ENCODE results near the gene CLIC4.

Gene CLIC4

DNA sequence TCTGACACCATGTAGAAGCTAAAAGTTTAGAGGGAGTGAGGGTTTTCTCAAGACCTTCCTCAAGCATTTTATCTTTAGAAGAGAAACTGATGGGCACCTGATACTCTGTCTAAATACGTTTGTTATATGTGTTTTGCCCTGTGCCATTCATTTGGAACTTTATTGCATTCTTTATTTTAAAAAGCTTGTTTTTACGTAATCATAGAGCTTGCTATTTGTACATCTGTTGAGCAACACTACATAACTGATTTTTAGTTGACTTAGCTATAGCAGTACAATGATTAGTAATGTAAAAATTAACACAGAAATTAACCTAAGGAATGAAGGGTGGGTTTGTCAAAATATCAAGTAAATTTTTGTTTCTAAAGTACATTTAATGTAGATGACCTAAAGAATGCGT lies 96.3 kb downstream of the CLIC4 start:
- H3K36me3 ChIP-seq, result peaks cover 10% of the 10 kb centered on the region

GRCh38 chr1:24846671-24847070 lies 101.4 kb downstream of the CLIC4 start:
- Histone ChIP-seq H3K27ac (no peak overlapping the region), H3K9me3 (no peaks in the 10 kb centered on the region), H3K4me1 (ENCODE audit: control insufficient read depth in 1 of 2, insufficient read depth in 1 of 2, low read depth in 1 of 2, low read length in 1 of 2) (peaks cover 17 to 19% of the 10 kb centered on the region in 2 experiments), H3K36me3 (no peaks in the 10 kb centered on the region), H3K4me3 (ENCODE audit: low read depth in 1 of 2, low read length in 1 of 2) (no peak overlapping the region), H3K27me3 (peaks cover 15% of the 10 kb centered on the region)
- TF ChIP-seq, protein P1, sequence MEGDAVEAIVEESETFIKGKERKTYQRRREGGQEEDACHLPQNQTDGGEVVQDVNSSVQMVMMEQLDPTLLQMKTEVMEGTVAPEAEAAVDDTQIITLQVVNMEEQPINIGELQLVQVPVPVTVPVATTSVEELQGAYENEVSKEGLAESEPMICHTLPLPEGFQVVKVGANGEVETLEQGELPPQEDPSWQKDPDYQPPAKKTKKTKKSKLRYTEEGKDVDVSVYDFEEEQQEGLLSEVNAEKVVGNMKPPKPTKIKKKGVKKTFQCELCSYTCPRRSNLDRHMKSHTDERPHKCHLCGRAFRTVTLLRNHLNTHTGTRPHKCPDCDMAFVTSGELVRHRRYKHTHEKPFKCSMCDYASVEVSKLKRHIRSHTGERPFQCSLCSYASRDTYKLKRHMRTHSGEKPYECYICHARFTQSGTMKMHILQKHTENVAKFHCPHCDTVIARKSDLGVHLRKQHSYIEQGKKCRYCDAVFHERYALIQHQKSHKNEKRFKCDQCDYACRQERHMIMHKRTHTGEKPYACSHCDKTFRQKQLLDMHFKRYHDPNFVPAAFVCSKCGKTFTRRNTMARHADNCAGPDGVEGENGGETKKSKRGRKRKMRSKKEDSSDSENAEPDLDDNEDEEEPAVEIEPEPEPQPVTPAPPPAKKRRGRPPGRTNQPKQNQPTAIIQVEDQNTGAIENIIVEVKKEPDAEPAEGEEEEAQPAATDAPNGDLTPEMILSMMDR (IDR thresholded peaks at IDR 0.05), result no peak

More for the DNA sequence above, 96.3 kb downstream of the CLIC4 start:
- no peak overlapping the region for H3K4me3 ChIP-seq (ENCODE audit: low read depth in 1 of 2, low read length in 1 of 2)
- TF ChIP-seq, protein P1 (IDR thresholded peaks at IDR 0.05), result no peak
- H3K27ac ChIP-seq, result no peak overlapping the region
- H3K4me1 ChIP-seq (ENCODE audit: control insufficient read depth in 1 of 2, insufficient read depth in 1 of 2, low read depth in 1 of 2, low read length in 1 of 2), result no peaks in the 10 kb centered on the region
- no peaks in the 10 kb centered on the region for H3K27me3 ChIP-seq
- H3K9me3 ChIP-seq, result no peaks in the 10 kb centered on the region

GRCh38 chr1:24847995-24848881 lies 103.0 kb downstream of the CLIC4 start:
- peaks cover 17 to 19% of the 10 kb centered on the region in 2 experiments for H3K4me1 ChIP-seq (ENCODE audit: control insufficient read depth in 1 of 2, insufficient read depth in 1 of 2, low read depth in 1 of 2, low read length in 1 of 2)
- H3K4me3 ChIP-seq (ENCODE audit: low read depth in 1 of 2, low read length in 1 of 2), result peak overlapping the region; percentile 61 to 63
- TF ChIP-seq, protein P1 (IDR thresholded peaks at IDR 0.05), result peak; percentile 88
- H3K36me3 ChIP-seq, result no peaks in the 10 kb centered on the region
- no peaks in the 10 kb centered on the region for H3K9me3 ChIP-seq
- H3K27me3 ChIP-seq, result peaks cover 15% of the 10 kb centered on the region
- peak overlapping the region; percentile 86 for H3K27ac ChIP-seq

- TF ChIP-seq, protein P1 (IDR thresholded peaks at IDR 0.05), result no peak
- H3K9me3 ChIP-seq, result no peaks in the 10 kb centered on the region
- H3K27ac ChIP-seq, result no peak overlapping the region
- no peaks in the 10 kb centered on the region for H3K36me3 ChIP-seq
- H3K4me1 ChIP-seq (ENCODE audit: control insufficient read depth in 1 of 2, insufficient read depth in 1 of 2, low read depth in 1 of 2, low read length in 1 of 2), result peaks cover 17 to 19% of the 10 kb centered on the region in 2 experiments
- no peak overlapping the region for H3K4me3 ChIP-seq (ENCODE audit: low read depth in 1 of 2, low read length in 1 of 2)
- H3K27me3 ChIP-seq, result peaks cover 15% of the 10 kb centered on the region
These were observed 104.5 kb downstream of the CLIC4 start for GRCh38 chr1:24849672-24850295.

DNA sequence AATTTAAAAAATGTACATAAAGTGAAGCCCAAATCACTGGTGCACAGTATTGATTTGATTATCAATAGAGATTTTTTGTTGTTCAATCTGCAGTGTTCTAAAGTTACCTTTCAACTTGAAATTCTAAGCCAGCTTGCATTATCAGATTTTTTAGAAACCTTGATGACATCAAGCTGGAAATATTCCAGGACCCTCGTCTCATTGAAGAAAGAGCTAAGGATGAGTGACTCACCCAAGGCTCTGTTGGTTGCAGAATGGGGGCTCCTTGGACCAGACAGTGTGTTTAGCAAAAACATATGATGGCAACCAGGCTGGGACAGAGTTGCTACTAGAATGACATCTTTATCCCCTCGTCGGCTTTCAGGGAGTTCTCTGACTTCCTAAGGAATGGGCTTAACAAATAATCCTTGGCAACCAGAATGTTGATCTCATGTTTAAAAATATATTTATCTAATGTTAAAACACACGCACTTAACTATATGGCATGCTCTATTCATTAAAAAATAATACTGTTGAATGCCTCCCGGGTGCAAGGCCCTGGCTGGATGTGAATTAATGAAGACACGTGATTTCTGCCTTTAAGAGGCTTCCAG lies 105.2 kb downstream of the CLIC4 start:
- Histone ChIP-seq H3K27me3 (peaks cover 15% of the 10 kb centered on the region), H3K27ac (no peak overlapping the region), H3K36me3 (no peaks in the 10 kb centered on the region), H3K4me1 (ENCODE audit: control insufficient read depth in 1 of 2, insufficient read depth in 1 of 2, low read depth in 1 of 2, low read length in 1 of 2) (peaks cover 17 to 19% of the 10 kb centered on the region in 2 experiments), H3K9me3 (no peaks in the 10 kb centered on the region), H3K4me3 (ENCODE audit: low read depth in 1 of 2, low read length in 1 of 2) (no peak overlapping the region)
- TF ChIP-seq, protein P1 (IDR thresholded peaks at IDR 0.05), result no peak

Measured in neutrophil (primary cell).